CD4-positive, alpha-beta T cell treated with Interleukin-1 beta for 1 hour (primary cell): ENCODE data around the gene TIMM10.

ENCODE experiments used
- DNase-seq, 2 donors: peaks; one replicate each; pipeline ENCODE4 v3.0.0-alpha.2; 2020 to 2022

Gene TIMM10

GRCh38 chr11:57501953-57502352 is 28.6 kb downstream of the TIMM10 start:
- no peak for DNase-seq

- DNase-seq = no peak
Measured at GRCh38 chr11:57500926-57501325, 29.6 kb downstream of the TIMM10 start.

- DNase-seq = no peak
Measured at GRCh38 chr11:57500515-57500914, 30.0 kb downstream of the TIMM10 start.

GRCh38 chr11:57499983-57500461 is 30.5 kb downstream of the TIMM10 start:
- no peak for DNase-seq

- DNase-seq = peak; percentile 37 to 77
Measured at GRCh38 chr11:57499413-57499982, 31.1 kb downstream of the TIMM10 start.

GRCh38 chr11:57498540-57498939 is 32.0 kb downstream of the TIMM10 start:
- no peak for DNase-seq

- DNase-seq = no peak
Measured at GRCh38 chr11:57497303-57498247, 33.0 kb downstream of the TIMM10 start.

GRCh38 chr11:57496109-57496820 is 34.3 kb downstream of the TIMM10 start:
- no peak for DNase-seq

- DNase-seq = peak; percentile 67 to 75
Measured at GRCh38 chr11:57493507-57494503, 36.7 kb downstream of the TIMM10 start.

- peak; percentile 43 to 52 for DNase-seq
Measured at GRCh38 chr11:57491371-57492061, 39.0 kb downstream of the TIMM10 start.

- DNase-seq = no peak
Measured at GRCh38 chr11:57490456-57491248, 39.9 kb downstream of the TIMM10 start.

GRCh38 chr11:57487920-57488659 is 42.5 kb downstream of the TIMM10 start:
- no peak for DNase-seq

- no peak for DNase-seq
Measured at GRCh38 chr11:57487021-57487778, 43.4 kb downstream of the TIMM10 start.

- no peak for DNase-seq
Measured at GRCh38 chr11:57485217-57485990, 45.1 kb downstream of the TIMM10 start.

GRCh38 chr11:57484141-57484710 is 46.3 kb downstream of the TIMM10 start:
- peak in 1 of 2 donors; percentile 43 for DNase-seq

- DNase-seq = no peak
Measured at GRCh38 chr11:57483562-57483918, 47.0 kb downstream of the TIMM10 start.

- peak; percentile 60 to 61 for DNase-seq
Measured at GRCh38 chr11:57482782-57483561, 47.6 kb downstream of the TIMM10 start.
